Gastroesophageal sphincter (tissue), 4 donors: ENCODE results near the gene SLC9A4. TPM values are rescaled to one million over a fixed set of nuclear protein-coding genes. Genes with fewer than 3 reads are reported as not detected.

Experiments
- ATAC-seq: fragments of 150-250 bp; one replicate; pipeline ENCODE4 v1.9.1; 2016; ENCODE audit warnings: mild to moderate bottlenecking, moderate library complexity
- H3K27ac ChIP-seq, 4 donors: fragments of 200-600 bp; sonication (generic) in 3 of 4; 1 replicate in 3 of 4; 2 replicates in 1 of 4; pipeline ENCODE4 v1.5.1; 2016 to 2019
- H3K27me3 ChIP-seq: fragments of 200-600 bp; sonication (generic); one replicate; pipeline ENCODE4 v1.5.1; 2019
- H3K36me3 ChIP-seq, 2 donors: fragments of 200-600 bp; sonication (generic); one replicate each; pipeline ENCODE4 v1.5.1; 2019; ENCODE audit warnings: control low read depth in 1 of 2
- H3K4me1 ChIP-seq, 3 donors: fragments of 200-600 bp; sonication (generic); 1 replicate in 2 of 3; 2 replicates in 1 of 3; pipeline ENCODE4 v1.5.1; 2016 to 2019; ENCODE audit warnings: control low read depth in 2 of 3
- H3K4me3 ChIP-seq, 2 donors: fragments of 200-600 bp; sonication (generic); one replicate each; pipeline ENCODE4 v1.5.1; 2019; ENCODE audit warnings: mild to moderate bottlenecking in 1 of 2, moderate library complexity in 1 of 2
- H3K9me3 ChIP-seq, 3 donors: fragments of 200-600 bp; sonication (generic); one replicate each; pipeline ENCODE4 v1.5.1; 2017 to 2019; ENCODE audit warnings: control low read depth in 2 of 3
- CTCF ChIP-seq, 4 experiments: fragments of 200-600 bp in 2 of 4; fragments of 450-650 bp in 2 of 4; sonication (generic) in 1 of 4; IDR thresholded peaks; one replicate each; pipeline ENCODE4 v1.5.1; 2017 to 2019; ENCODE audit warnings: antibody characterized with exemption in 4 of 4, mild to moderate bottlenecking in 2 of 4, moderate library complexity in 2 of 4
- EP300 ChIP-seq: sonication (generic); formaldehyde crosslinking; IDR thresholded peaks from one replicate; pipeline ENCODE4 v1.6.1; 2017; ENCODE audit warnings: antibody characterized with exemption, mild to moderate bottlenecking
- POLR2A ChIP-seq, 2 donors: fragments of 450-650 bp; IDR thresholded peaks; one replicate each; pipeline ENCODE4 v1.6.1; 2017; ENCODE audit warnings: antibody characterized with exemption in 2 of 2, mild to moderate bottlenecking in 2 of 2, moderate library complexity in 1 of 2
- POLR2AphosphoS5 ChIP-seq: sonication (generic); formaldehyde crosslinking; IDR thresholded peaks from one replicate; pipeline ENCODE4 v1.6.1; 2017; ENCODE audit warnings: antibody characterized with exemption
- WGBS, 2 donors: methylation state at CpG; one replicate each; pipeline ENCODE4 v1.1.5; 2018; ENCODE audit warnings: low coverage in 1 of 2; 5-methylcytosine and 5-hydroxymethylcytosine counted together
- total RNA-seq, 4 donors: library from RNA; depleted of rRNA; stranded (reverse); fragments of >200 nt; gene quantifications; one replicate each; pipeline ENCODE4 v1.1.0, GENCODE V29; 2016

The SLC9A4 gene
- total RNA-seq, 4 donors from 2014 or later, result 0.22 TPM; not detected in 3

- no peak for TF ChIP-seq EP300
- Histone ChIP-seq H3K9me3 (no peaks in the 10 kb centered on the region), H3K27ac (no peak overlapping the region), H3K4me3 (no peak overlapping the region), H3K27me3 (no peaks in the 10 kb centered on the region), H3K4me1 (no peaks in the 10 kb centered on the region), H3K36me3 (no peaks in the 10 kb centered on the region)
- ATAC-seq, result no peak
- 35 to 50% methylated on average over 2 of the region's 2 CpGs for WGBS, 2 donors
Observed at GRCh38 chr2:102538491-102538890, 65.5 kb downstream of the SLC9A4 start.

GRCh38 chr2:102540882-102541281 lies 67.9 kb downstream of the SLC9A4 start:
- WGBS, 2 donors, result 43 to 50% methylated on average over 2 of the region's 4 CpGs
- Histone ChIP-seq H3K4me1 (no peaks in the 10 kb centered on the region), H3K4me3 (no peak overlapping the region), H3K9me3 (no peaks in the 10 kb centered on the region), H3K27me3 (no peaks in the 10 kb centered on the region), H3K27ac (no peak overlapping the region), H3K36me3 (no peaks in the 10 kb centered on the region)
- TF ChIP-seq CTCF (IDR thresholded peaks at IDR 0.05), result no peak
- no peak for TF ChIP-seq POLR2A (IDR thresholded peaks at IDR 0.05)
- no peak for TF ChIP-seq EP300
- no peak for TF ChIP-seq POLR2AphosphoS5
- ATAC-seq, result no peak

- TF ChIP-seq EP300 (no peak), CTCF (IDR thresholded peaks at IDR 0.05) (no peak), POLR2A (IDR thresholded peaks at IDR 0.05) (no peak), POLR2AphosphoS5 (no peak)
- Histone ChIP-seq H3K27ac (no peak overlapping the region), H3K9me3 (peaks cover 0 to 18% (median 0%) of the 10 kb centered on the region in 3 donors), H3K27me3 (no peaks in the 10 kb centered on the region), H3K36me3 (no peaks in the 10 kb centered on the region), H3K4me3 (no peak overlapping the region), H3K4me1 (no peaks in the 10 kb centered on the region)
- no peak for ATAC-seq
- WGBS, 2 donors, result 78 to 80% methylated on average over 1 of the region's 1 CpG
Observed at GRCh38 chr2:102544182-102544581, 71.2 kb downstream of the SLC9A4 start.

- no peaks in the 10 kb centered on the region for H3K4me1 ChIP-seq
- H3K27ac ChIP-seq, result no peak overlapping the region
- no peaks in the 10 kb centered on the region for H3K36me3 ChIP-seq
- H3K9me3 ChIP-seq, result peaks cover 0 to 39% (median 0%) of the 10 kb centered on the region in 3 donors
- ATAC-seq, result no peak
- TF ChIP-seq POLR2AphosphoS5 (no peak), CTCF (IDR thresholded peaks at IDR 0.05) (no peak), POLR2A (IDR thresholded peaks at IDR 0.05) (no peak), EP300 (no peak)
- H3K4me3 ChIP-seq, result no peak overlapping the region
- WGBS, 2 donors, result 75 to 79% methylated on average over 2 of the region's 2 CpGs
- no peaks in the 10 kb centered on the region for H3K27me3 ChIP-seq
Observed at GRCh38 chr2:102547462-102547861, 74.4 kb downstream of the SLC9A4 start.

GRCh38 chr2:102549027-102549426 lies 76.0 kb downstream of the SLC9A4 start:
- Histone ChIP-seq H3K9me3 (peaks cover 0 to 43% (median 0%) of the 10 kb centered on the region in 3 donors), H3K4me3 (no peak overlapping the region), H3K4me1 (no peaks in the 10 kb centered on the region), H3K27me3 (no peaks in the 10 kb centered on the region), H3K36me3 (no peaks in the 10 kb centered on the region), H3K27ac (no peak overlapping the region)
- TF ChIP-seq CTCF (IDR thresholded peaks at IDR 0.05) (no peak), POLR2AphosphoS5 (no peak), EP300 (no peak), POLR2A (IDR thresholded peaks at IDR 0.05) (no peak)
- 0 to 29% methylated on average over 1 of the region's 1 CpG for WGBS, 2 donors
- no peak for ATAC-seq
